LoVo (cell line): ENCODE results near the gene PCCA.
"Not testable (repeated sequence)": the region's sequence is repeated elsewhere in the genome, so short reads cannot be mapped to it uniquely, and the experiment has no call there.

ENCODE experiments used
- DNase-seq: peaks from one replicate; pipeline ENCODE4 v3.0.0-alpha.2; 2016; ENCODE audit warnings: low spot score

PCCA gene

GRCh38 chr13:100141461-100141961, 52.6 kb downstream of the PCCA start:
- peak; percentile 35 for DNase-seq

GRCh38 chr13:100146534-100146933, 57.6 kb downstream of the PCCA start:
- DNase-seq, result no peak

- no peak for DNase-seq
Measured at GRCh38 chr13:100147825-100148224, 58.9 kb downstream of the PCCA start.

DNA sequence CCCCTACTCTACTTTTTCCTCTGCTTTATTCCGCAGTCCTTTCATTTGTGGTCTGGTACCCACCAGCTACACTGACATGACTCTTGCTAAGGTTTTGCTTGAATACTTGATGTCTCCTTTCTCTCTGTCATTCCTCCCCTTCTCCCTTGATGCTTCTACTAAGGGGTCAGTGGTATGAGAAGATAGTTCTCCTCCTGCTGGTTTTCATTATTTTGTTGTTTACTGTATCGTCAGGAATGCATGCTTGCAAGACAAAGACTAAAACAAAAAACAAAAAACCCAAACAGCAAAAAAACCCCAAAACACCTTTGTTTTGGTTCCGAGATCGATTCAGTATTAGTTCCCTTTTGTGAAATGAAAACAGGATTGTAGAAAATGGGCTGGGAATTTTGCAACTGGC, 59.5 kb downstream of the PCCA start:
- DNase-seq, result no peak

DNA sequence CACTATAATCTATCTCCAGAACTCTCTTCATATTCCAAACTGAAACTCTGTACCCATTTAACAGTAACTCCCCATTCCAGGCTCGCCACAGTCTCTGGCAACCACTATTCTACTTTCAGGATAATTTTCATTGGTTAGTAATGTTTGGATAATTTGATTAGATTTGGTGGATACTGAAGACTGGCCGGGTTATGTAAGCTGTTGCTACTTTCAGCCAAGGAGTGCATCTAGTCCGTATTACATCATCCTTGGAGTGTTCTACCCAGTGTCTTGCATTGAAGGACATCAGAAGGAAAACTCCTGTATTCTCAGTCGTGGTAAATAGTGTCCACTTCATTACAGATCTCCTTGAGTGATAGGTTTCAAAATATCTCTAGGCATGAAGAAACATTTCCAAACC, 60.5 kb downstream of the PCCA start:
- DNase-seq, result no peak

GRCh38 chr13:100150711-100151110, 61.8 kb downstream of the PCCA start:
- not testable (repeated sequence) for DNase-seq

DNA sequence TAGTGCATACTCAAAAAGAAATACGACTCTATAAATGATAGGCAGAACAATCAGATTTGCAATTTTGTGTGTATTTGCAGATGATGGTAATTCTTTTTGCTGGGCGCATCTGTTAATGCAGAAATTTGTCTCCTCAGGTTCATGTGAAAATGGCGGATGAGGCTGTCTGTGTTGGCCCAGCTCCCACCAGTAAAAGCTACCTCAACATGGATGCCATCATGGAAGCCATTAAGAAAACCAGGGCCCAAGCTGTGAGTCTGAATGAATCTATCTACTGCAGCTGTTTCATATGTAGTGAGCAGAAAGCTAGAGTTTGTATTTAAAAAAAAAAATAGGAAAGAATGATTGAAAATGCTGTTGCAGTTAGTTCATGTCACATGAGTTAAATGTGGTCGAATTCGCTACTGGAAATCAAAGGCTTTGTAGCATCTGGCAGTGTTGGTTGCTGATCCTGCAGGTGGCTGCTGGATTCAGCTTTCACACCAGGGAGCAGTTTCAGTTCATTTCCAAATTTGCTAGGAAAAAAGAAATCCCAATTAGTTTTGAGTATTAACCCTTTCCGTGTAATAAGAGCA, 66.0 kb downstream of the PCCA start:
- no peak for DNase-seq

DNA sequence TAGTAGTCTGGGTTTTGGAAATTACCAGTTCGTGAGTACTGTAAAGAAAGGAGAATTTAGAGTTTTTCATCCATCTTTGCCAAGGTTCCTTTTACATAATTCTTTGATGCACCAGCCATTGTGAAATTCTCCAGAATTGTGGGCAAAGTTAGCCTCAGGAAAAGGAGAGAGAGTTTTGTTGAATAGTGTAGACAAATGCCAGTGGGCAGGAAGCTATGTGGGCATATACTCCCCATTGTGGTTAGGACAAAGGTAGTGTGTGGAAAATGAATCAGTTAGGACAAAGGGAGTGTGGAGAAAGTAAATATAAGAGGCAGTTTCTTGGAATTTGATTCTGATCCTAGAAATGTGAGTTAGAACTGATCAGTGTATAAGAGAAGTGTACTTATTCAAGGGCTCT, 67.9 kb downstream of the PCCA start:
- DNase-seq, result no peak

- no peak for DNase-seq
Measured at GRCh38 chr13:100158569-100158968, 69.7 kb downstream of the PCCA start.

DNA sequence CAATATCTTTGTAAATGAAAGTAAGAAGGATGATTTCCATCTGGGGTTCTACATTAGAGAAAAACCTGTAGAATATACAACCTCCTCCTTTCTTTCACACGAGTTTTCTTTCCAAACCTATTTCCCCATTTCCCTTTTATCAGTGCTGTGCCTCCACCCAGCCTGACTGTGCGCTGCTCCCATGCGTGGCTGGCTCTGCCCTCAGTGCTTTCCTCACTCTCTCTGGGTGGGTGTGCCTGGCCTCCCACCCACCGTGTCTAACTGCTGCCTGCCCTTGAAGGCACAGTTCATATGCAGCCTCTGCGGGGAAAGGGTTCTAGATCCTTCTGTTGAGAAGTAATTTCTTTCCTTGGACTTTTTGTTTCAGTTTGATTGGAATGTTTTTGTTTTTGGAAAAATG, 70.7 kb downstream of the PCCA start:
- DNase-seq, result no peak

DNA sequence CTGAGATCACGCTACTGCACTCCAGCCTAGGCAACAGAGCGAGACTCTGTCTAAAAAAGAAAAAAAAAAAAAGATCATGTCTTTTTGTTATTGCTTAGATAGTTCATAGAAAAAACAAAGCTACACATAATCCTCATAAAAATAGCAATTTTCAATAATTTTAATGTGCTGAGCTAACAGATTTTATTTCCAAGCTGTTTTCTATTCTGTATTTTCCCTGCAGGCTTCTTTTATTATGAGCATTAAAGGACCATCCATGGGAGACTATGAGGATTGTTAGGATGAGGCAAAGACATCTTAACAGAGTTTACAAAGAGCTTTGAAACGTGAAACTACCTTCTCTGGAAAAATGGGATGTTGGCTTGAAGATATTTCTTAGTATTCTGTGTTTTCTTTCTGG, 71.6 kb downstream of the PCCA start:
- DNase-seq, result no peak

DNA sequence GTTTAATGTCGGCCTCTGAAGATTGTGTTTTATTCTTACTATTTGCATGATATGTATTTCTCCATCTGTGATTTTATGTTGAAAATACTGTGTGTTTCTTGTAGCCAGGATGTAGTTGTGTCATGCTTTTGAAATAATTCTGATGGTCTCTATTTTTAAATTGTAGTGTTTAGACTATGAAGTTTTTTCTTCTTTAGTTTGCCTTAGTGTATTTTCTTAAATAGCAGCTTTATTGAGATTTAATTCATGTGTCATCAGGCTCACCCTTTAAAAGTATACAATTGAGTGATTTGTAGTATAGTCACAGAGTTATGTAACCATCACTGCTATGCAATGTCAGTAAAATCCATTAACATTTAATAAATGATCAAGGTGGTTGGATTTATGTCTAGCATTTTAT, 74.5 kb downstream of the PCCA start:
- DNase-seq, result no peak

DNA sequence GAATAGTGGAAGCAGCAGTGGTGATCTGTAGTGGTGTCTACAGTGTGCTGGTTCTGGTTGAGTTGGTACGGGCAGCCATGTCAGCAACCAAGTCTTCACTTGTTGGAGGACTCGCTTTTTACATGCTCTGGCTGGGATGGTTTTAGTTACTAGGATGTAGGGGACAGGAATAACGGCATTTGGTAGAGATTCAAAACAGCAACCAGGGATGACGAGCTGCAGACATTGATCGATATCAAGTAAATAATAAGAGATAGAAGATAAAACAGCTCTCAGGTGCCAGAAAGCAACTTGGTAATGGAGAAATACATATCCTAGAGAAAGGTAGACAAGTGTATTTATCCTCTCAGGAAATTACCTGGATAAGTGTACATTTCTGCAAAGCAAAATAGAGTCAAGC, 84.3 kb downstream of the PCCA start:
- DNase-seq, result no peak

DNA sequence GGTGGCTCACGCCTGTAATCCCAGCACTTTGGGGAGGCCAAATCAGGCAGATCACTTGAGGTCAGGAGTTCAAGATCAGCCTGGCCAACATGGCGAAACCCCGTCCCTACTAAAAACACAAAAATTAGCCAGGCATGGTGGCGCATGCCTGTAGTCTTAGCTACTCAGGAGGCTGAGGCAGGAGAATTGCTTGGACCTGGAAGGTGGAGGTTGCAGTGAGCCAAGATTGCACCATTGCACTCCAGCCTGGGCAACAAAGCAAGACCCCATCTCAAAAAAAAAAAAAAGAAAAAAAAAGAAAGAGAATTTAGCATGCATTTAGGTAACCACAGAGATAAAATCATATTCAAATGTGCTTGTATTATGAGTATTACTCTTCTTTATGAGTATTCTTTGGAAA, 85.6 kb downstream of the PCCA start:
- DNase-seq, result not testable (repeated sequence)

DNA sequence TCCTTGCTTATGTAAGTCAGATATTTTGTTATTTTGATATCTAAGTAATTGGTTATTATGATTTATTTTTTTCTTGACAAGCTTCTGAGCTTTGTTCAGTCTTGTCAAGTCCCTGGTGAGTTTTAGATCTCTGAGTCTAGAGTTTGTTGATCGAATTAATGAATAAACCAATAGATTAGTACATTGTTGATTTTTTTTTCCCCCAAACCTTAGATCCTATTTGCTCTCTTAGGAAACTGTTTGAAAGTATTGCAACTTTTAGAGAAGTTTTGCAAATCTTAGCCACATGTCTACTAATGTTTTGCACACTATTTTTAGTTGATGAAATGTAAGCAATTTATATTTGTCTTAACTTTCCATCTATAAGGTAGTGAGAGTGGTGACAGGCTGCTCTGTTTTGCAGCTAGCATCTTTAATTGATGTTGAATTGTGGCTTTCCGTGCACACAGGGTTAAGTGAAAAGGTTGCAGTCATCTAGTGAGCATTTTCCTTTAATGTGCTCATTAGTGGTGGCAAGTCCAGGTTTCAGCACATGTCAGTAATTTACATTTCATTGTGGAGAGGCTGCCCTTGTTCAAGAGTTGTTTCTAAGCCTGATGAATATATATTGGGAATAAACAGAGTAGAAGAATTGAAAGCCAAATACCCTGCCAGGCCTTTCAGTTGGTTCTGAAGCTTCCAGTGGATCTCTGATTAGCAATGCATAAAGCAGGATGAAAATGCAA, 86.3 kb downstream of the PCCA start:
- DNase-seq, result no peak

GRCh38 chr13:100175803-100176182, 86.9 kb downstream of the PCCA start:
- DNase-seq, result no peak

DNA sequence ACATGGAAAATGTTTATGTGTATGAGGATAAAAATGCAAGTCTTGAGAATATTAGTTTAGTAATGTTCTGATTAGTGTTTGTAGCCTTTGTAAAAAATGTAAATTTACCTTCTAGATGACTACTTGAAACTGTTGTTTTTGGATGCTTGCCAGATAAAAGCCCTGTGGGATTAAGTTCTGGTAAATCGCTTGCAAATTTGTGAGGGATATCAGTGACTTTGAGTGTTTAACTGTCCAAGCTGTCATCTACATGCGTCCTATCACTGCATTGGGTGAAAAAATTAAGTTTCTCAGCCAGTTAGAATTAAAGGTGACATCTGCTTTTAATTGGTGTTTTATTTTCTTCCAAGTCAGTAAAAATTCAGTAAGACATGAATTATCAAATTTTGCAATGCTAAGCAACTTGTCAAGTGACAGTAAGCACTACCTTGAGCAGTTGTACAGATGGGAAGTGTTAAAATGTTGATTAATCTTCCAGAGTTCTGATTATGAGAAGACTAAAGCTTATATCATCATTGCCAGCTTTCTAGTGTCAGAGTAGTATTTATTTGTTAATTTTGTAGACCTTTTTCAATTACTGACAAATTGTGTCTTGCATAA, 88.0 kb downstream of the PCCA start:
- no peak for DNase-seq

DNA sequence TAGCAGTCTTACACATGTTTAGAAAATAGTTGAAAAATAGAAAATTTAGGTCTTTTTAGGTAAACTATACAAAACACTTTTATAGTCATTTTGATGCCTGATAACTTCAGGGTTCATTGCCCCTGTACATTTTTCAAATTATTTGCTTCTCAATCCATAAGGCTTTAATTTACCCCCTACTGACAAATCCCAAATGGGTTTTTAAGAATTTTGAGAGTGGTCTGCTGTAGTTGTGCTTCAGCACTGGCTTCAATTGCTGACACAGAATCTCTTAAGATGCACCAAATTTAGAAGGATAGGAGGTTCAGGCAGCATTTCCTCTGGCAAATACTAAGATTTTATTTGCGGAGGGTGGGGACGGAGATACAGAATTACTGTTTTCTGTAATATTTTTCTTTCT, 89.4 kb downstream of the PCCA start:
- no peak for DNase-seq

DNA sequence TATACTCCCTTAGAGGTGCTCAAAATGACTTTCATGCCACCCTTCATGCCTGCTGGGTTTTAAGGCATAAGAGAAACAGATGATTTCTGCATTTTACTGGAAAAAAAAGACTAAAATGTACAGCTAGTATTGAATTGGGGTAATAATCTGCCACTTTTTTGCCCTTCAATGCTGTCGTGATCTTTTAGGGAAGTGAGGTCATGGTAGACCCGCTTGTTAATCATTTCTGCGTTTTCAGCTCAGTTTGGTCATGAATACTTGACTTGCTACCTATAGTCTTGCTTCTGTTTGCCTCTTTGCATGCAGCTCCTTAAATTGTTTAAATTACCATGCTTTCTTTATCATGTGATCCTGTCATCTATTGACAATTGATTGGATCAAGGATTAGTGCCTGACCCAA, 90.4 kb downstream of the PCCA start:
- no peak for DNase-seq

GRCh38 chr13:100182900-100183490, 94.1 kb downstream of the PCCA start:
- no peak for DNase-seq

DNA sequence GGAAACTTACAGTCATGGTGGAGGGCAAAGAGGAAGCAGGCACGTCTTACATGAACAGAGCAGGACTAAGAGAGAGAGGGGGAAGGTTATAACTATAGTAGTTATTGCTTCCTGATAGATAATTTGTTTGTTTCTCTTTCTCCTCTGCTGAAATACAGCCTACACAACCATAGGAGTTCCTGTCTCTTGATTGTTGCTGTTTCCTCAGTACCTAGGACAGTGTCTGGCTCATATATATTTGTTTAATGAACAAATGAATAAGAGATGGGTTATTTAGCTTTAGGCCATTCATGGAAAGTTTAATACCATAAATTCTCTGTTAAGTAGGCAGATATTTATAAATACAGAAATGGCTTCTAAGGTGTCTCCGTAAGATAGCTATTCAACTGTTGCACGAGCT, 95.2 kb downstream of the PCCA start:
- no peak for DNase-seq

DNA sequence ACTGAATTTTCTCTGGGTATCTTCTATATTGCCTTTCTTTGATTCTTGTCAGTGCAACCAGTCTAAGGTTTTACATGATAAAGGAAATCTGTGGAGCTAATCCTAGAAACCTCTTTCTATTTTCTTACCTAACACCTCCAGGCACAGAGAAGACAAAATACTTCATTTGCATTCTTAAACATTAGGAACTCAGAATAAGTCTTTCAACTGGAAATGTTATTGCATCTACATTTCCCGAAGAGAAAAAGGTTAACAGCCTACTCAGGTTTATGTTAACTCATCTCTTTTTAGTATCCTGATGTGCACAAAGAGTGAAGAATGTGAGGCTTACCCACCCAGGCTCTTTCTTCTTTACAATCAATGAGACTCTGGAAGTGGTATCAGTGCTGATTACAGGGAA, 106.7 kb downstream of the PCCA start:
- DNase-seq, result no peak

GRCh38 chr13:100196375-100196774, 107.5 kb downstream of the PCCA start:
- DNase-seq, result no peak
